ENCODE results near the gene CMAS. TPM values are rescaled to one million over a fixed set of nuclear protein-coding genes. Genes with fewer than 3 reads are reported as not detected.

CMAS gene
- total RNA-seq, 6 experiments from 2014 or later: 27.7 to 37.0 (median 35.7) TPM

GRCh38 chr12:22029991-22030390 lies 16.0 kb upstream of the CMAS start:
- Mint-ChIP-seq H3K9me3 (no peaks in the 10 kb centered on the region), H3K27ac (no peak overlapping the region), H3K27me3 (ENCODE audit: insufficient read depth) (peaks cover 5% of the 10 kb centered on the region; the same call in 1 of the 2 replicates), H3K4me3 (no peak overlapping the region), H3K36me3 (ENCODE audit: low read depth) (no peaks in the 10 kb centered on the region), H3K4me1 (ENCODE audit: low read depth) (peaks cover 20% of the 10 kb centered on the region)
- DNase-seq: no peak
- no peak for TF ChIP-seq CTCF (IDR thresholded peaks at IDR 0.05)

GRCh38 chr12:22032732-22033131 lies 13.3 kb upstream of the CMAS start:
- Mint-ChIP-seq H3K27ac (no peak overlapping the region), H3K27me3 (ENCODE audit: insufficient read depth) (peaks cover 5% of the 10 kb centered on the region; the same call in 1 of the 2 replicates), H3K4me1 (ENCODE audit: low read depth) (peaks cover 9% of the 10 kb centered on the region), H3K4me3 (no peak overlapping the region), H3K9me3 (no peaks in the 10 kb centered on the region), H3K36me3 (ENCODE audit: low read depth) (no peaks in the 10 kb centered on the region)
- no peak for TF ChIP-seq CTCF (IDR thresholded peaks at IDR 0.05)
- DNase-seq: no peak

- H3K4me3 Mint-ChIP-seq: no peak overlapping the region
Measured at GRCh38 chr12:22034709-22035506, 11.1 kb upstream of the CMAS start.

GRCh38 chr12:22037947-22038346 lies 8.1 kb upstream of the CMAS start:
- no peak for TF ChIP-seq CTCF (IDR thresholded peaks at IDR 0.05)
- no peak overlapping the region for H3K27ac Mint-ChIP-seq
- no peaks in the 10 kb centered on the region for H3K36me3 Mint-ChIP-seq (ENCODE audit: low read depth)
- peaks cover 20% of the 10 kb centered on the region for H3K4me1 Mint-ChIP-seq (ENCODE audit: low read depth)
- no peaks in the 10 kb centered on the region for H3K9me3 Mint-ChIP-seq
- no peak overlapping the region for H3K4me3 Mint-ChIP-seq
- H3K27me3 Mint-ChIP-seq (ENCODE audit: insufficient read depth): peaks cover 6% of the 10 kb centered on the region
- no peak for DNase-seq

More at GRCh38 chr12:22034709-22035506, 11.1 kb upstream of the CMAS start:
- Mint-ChIP-seq H3K27me3 (ENCODE audit: insufficient read depth) (peaks cover 5% of the 10 kb centered on the region; the same call in 1 of the 2 replicates), H3K4me1 (ENCODE audit: low read depth) (peaks cover 9% of the 10 kb centered on the region), H3K9me3 (no peaks in the 10 kb centered on the region), H3K27ac (no peak overlapping the region), H3K36me3 (ENCODE audit: low read depth) (no peaks in the 10 kb centered on the region)
- TF ChIP-seq CTCF (IDR thresholded peaks at IDR 0.05): no peak
- no peak for DNase-seq

GRCh38 chr12:22038734-22039133 lies 7.3 kb upstream of the CMAS start:
- no peaks in the 10 kb centered on the region for H3K36me3 Mint-ChIP-seq (ENCODE audit: low read depth)
- H3K27me3 Mint-ChIP-seq (ENCODE audit: insufficient read depth): peaks cover 7% of the 10 kb centered on the region
- no peaks in the 10 kb centered on the region for H3K9me3 Mint-ChIP-seq
- H3K4me3 Mint-ChIP-seq: no peak overlapping the region
- H3K27ac Mint-ChIP-seq: no peak overlapping the region
- DNase-seq: no peak
- H3K4me1 Mint-ChIP-seq (ENCODE audit: low read depth): peaks cover 28% of the 10 kb centered on the region
- TF ChIP-seq CTCF (IDR thresholded peaks at IDR 0.05): no peak
